HG02840 (cell line): ENCODE measurements around the gene EAF1.
"Not testable (repeated sequence)": the region's sequence is repeated elsewhere in the genome, so short reads cannot be mapped to it uniquely, and the experiment has no call there.

Source experiments
- ATAC-seq: cut with Tn5 transposase; IDR thresholded peaks from one replicate; pipeline ENCODE4 v1.9.1; 2021; ENCODE audit warnings: mild to moderate bottlenecking, moderate library complexity, moderate number of reproducible peaks; ENCODE audit not compliant: unreplicated experiment, low FRiP score

The EAF1 gene

GRCh38 chr3:15477951-15478639, 50.7 kb downstream of the EAF1 start:
- ATAC-seq, result no peak

GRCh38 chr3:15478640-15478979, 51.2 kb downstream of the EAF1 start:
- no peak for ATAC-seq

GRCh38 chr3:15479400-15480224, 52.2 kb downstream of the EAF1 start:
- ATAC-seq, result no peak

- not testable (repeated sequence) for ATAC-seq
Measured at GRCh38 chr3:15484551-15484950, 57.2 kb downstream of the EAF1 start.

- no peak for ATAC-seq
Measured at GRCh38 chr3:15486020-15486419, 58.6 kb downstream of the EAF1 start.

- no peak for ATAC-seq
Measured at GRCh38 chr3:15486979-15487378, 59.6 kb downstream of the EAF1 start.

GRCh38 chr3:15488002-15488401, 60.6 kb downstream of the EAF1 start:
- ATAC-seq, result no peak

- no peak for ATAC-seq
Measured at GRCh38 chr3:15490158-15490557, 62.8 kb downstream of the EAF1 start.

- ATAC-seq, result no peak
Measured at GRCh38 chr3:15491143-15491542, 63.7 kb downstream of the EAF1 start.
